ENCODE data around the gene MT1G.

- no peak for TF ChIP-seq REST (tag by site-specific recombination; IDR thresholded peaks at IDR 0.05)
- no peak for TF ChIP-seq ZNF138 (tag by site-specific recombination; IDR thresholded peaks at IDR 0.05; ENCODE audit: borderline replicate concordance)
- TF ChIP-seq ZBTB11 (tag by site-specific recombination; conservative IDR thresholded peaks at IDR 0.05; ENCODE audit: low read depth) = no peak
- no peak for TF ChIP-seq CTCF (tag by site-specific recombination; IDR thresholded peaks at IDR 0.05)
- TF ChIP-seq ZFP41 (tag by site-specific recombination; IDR thresholded peaks at IDR 0.05; ENCODE audit: borderline replicate concordance) = no peak
- no peak for TF ChIP-seq ZBTB10 (tag by site-specific recombination; IDR thresholded peaks at IDR 0.05)
- TF ChIP-seq ZNF639 (tag by site-specific recombination; IDR thresholded peaks at IDR 0.05) = no peak
- no peak for TF ChIP-seq ZNF311 (tag by site-specific recombination; IDR thresholded peaks at IDR 0.05; ENCODE audit: borderline replicate concordance)
- no peak for TF ChIP-seq PATZ1 (tag by site-specific recombination; IDR thresholded peaks at IDR 0.05)
- TF ChIP-seq KLF9 (tag by site-specific recombination; IDR thresholded peaks at IDR 0.05; ENCODE audit: low read depth) = no peak
- TF ChIP-seq SP3 (tag by site-specific recombination; IDR thresholded peaks at IDR 0.05) = no peak
- no peak for TF ChIP-seq ZNF274 (IDR thresholded peaks at IDR 0.05; ENCODE audit: low read length)
- TF ChIP-seq ZNF274 (tag by site-specific recombination; IDR thresholded peaks at IDR 0.05; ENCODE audit: borderline replicate concordance) = no peak
These were observed 44.0 kb upstream of the MT1G start for GRCh38 chr16:56711862-56712261.
